H1 (cell line): Measurements from ENCODE around the gene CTNNA3. TPM values are rescaled to one million over a fixed set of nuclear protein-coding genes. Genes with fewer than 3 reads are reported as not detected.

Experiments used
- CTCF ChIA-PET: fragments of 300-600 bp; sonication (Branson Sonifier 250); formaldehyde crosslinking; loops from one replicate; lab custom pipeline; 2021; ENCODE audit not compliant: partially characterized antibody; lab: Charles Lee
- POLR2A ChIA-PET: fragments of 300-600 bp; sonication (Branson Sonifier 250); formaldehyde crosslinking; loops from one replicate; lab custom pipeline; 2021; ENCODE audit warnings: inconsistent platforms; ENCODE audit not compliant: partially characterized antibody; lab: Charles Lee
- DNase-seq, 2 experiments: peaks; one replicate each; pipeline versions ENCODE4 v3.0.0 to v3.0.0-alpha.2; 2010 to 2022; ENCODE audit warnings: low spot score in 2 of 2, low read depth in 1 of 2, mixed read lengths in 1 of 2
- FAIRE-seq: peaks from 2 replicates; lab custom pipeline; 2011; peaks lifted over from hg19 to GRCh38; lab: Jason Lieb, UNC
- H2AFZ ChIP-seq: 2 replicates; pipeline ENCODE4 v1.8.1; 2012; ENCODE audit warnings: low read length, inconsistent platforms
- H2AK5ac ChIP-seq: 2 replicates; pipeline ENCODE4 v1.6.1; 2013; ENCODE audit warnings: low read depth, low read length
- H2BK120ac ChIP-seq: replicated peaks from 2 replicates; pipeline ENCODE3; 2013; ENCODE audit warnings: low read depth, low read length, inconsistent platforms
- H2BK12ac ChIP-seq: 2 replicates; pipeline ENCODE4 v1.6.1; 2013; ENCODE audit warnings: low read depth, low read length
- H2BK15ac ChIP-seq: 2 replicates; pipeline ENCODE4 v1.6.1; 2013; ENCODE audit warnings: low read length
- H2BK20ac ChIP-seq: 2 replicates; pipeline ENCODE4 v1.6.1; 2013; ENCODE audit warnings: low read length
- H2BK5ac ChIP-seq: 2 replicates; pipeline ENCODE4 v1.6.1; 2013; ENCODE audit warnings: low read depth, low read length
- H3K14ac ChIP-seq: 2 replicates; pipeline ENCODE4 v1.6.1; 2013; ENCODE audit warnings: inconsistent platforms; ENCODE audit not compliant: insufficient read length
- H3K18ac ChIP-seq: 2 replicates; pipeline ENCODE4 v1.6.1; 2013; ENCODE audit warnings: low read length; ENCODE audit errors: extremely low read depth
- H3K23ac ChIP-seq: 2 replicates; pipeline ENCODE4 v1.6.1; 2013; ENCODE audit warnings: inconsistent platforms; ENCODE audit not compliant: insufficient read length
- H3K23me2 ChIP-seq: 2 replicates; pipeline ENCODE4 v1.6.1; 2013; ENCODE audit warnings: low read depth, low read length
- H3K27ac ChIP-seq: 2 replicates; pipeline ENCODE4 v1.6.1; 2011; ENCODE audit warnings: low read depth, low read length, inconsistent platforms
- H3K27me3 ChIP-seq, 4 experiments: replicated peaks in 1 of 4; 1 replicate in 1 of 4; 2 replicates in 3 of 4; pipeline versions ENCODE4 v1.6.1 to v1.8.1; 2011 to 2013; ENCODE audit warnings: low read length in 3 of 4, mild to moderate bottlenecking in 3 of 4, inconsistent platforms in 2 of 4, mixed read lengths in 2 of 4, moderate library complexity in 1 of 4; ENCODE audit not compliant: control insufficient read depth in 3 of 4, insufficient read depth in 3 of 4; ENCODE audit errors: extremely low read depth in 1 of 4
- H3K36me3 ChIP-seq, 4 experiments: 2 replicates each; pipeline versions ENCODE4 v1.6.1 to v1.8.1; 2011 to 2013; ENCODE audit warnings: mild to moderate bottlenecking in 4 of 4, low read length in 3 of 4, moderate library complexity in 2 of 4, control low read depth in 1 of 4, inconsistent platforms in 1 of 4; ENCODE audit not compliant: insufficient read depth in 4 of 4, control insufficient read depth in 2 of 4
- H3K4ac ChIP-seq: replicated peaks from 2 replicates; pipeline ENCODE3; 2013; ENCODE audit warnings: low read length, low read depth, mixed read lengths, inconsistent platforms; ENCODE audit not compliant: insufficient read length
- H3K4me1 ChIP-seq, 4 experiments: replicated peaks in 1 of 4; 1 replicate in 1 of 4; 2 replicates in 3 of 4; pipeline versions ENCODE4 v1.6.1 to v1.8.1; 2011 to 2013; ENCODE audit warnings: low read length in 3 of 4, inconsistent platforms in 2 of 4, mixed read lengths in 1 of 4; ENCODE audit not compliant: insufficient read depth in 4 of 4, control insufficient read depth in 3 of 4
- H3K4me2 ChIP-seq, 2 experiments: 2 replicates each; pipeline versions ENCODE4 v1.6.1 to v1.8.1; 2011 to 2013; ENCODE audit warnings: low read depth in 2 of 2, low read length in 2 of 2, control low read depth in 1 of 2, inconsistent platforms in 1 of 2, mild to moderate bottlenecking in 1 of 2; ENCODE audit not compliant: insufficient read depth in 1 of 2
- H3K4me3 ChIP-seq, 4 experiments: fragments of 200-600, 300-600 bp in 1 of 4; sonication (generic), shearing (Covaris generic), sonication (Bioruptor Twin) in 1 of 4; 2 replicates each; pipeline versions ENCODE4 v1.5.1 to v1.8.1; 2011 to 2016; ENCODE audit warnings: low read length in 4 of 4, low read depth in 3 of 4, control low read depth in 2 of 4, inconsistent platforms in 2 of 4, mild to moderate bottlenecking in 2 of 4, mixed read lengths in 1 of 4, moderate library complexity in 1 of 4; ENCODE audit not compliant: insufficient read depth in 2 of 4; ENCODE audit errors: extremely low read depth in 1 of 4
- H3K56ac ChIP-seq: replicated peaks from 2 replicates; pipeline ENCODE3; 2013; ENCODE audit warnings: low read depth, mild to moderate bottlenecking, mixed read lengths, low read length, inconsistent platforms; ENCODE audit not compliant: insufficient read length
- H3K79me1 ChIP-seq: 2 replicates; pipeline ENCODE4 v1.6.1; 2013; ENCODE audit warnings: low read depth, low read length, control low read depth
- H3K79me2 ChIP-seq, 2 experiments: 2 replicates each; pipeline versions ENCODE4 v1.6.1 to v1.8.1; 2012 to 2013; ENCODE audit warnings: low read length in 2 of 2, mild to moderate bottlenecking in 2 of 2, inconsistent platforms in 1 of 2; ENCODE audit not compliant: insufficient read depth in 2 of 2, control insufficient read depth in 1 of 2
- H3K9ac ChIP-seq, 4 experiments: replicated peaks in 1 of 4; 1 replicate in 1 of 4; 2 replicates in 3 of 4; pipeline versions ENCODE4 v1.6.1 to v1.8.1; 2011 to 2013; ENCODE audit warnings: low read depth in 3 of 4, low read length in 3 of 4, control low read depth in 2 of 4, mild to moderate bottlenecking in 2 of 4, moderate library complexity in 2 of 4, inconsistent platforms in 1 of 4; ENCODE audit errors: extremely low read depth in 1 of 4
- H3K9me3 ChIP-seq, 2 experiments: 2 replicates each; pipeline versions ENCODE4 v1.6.1 to v1.8.1; 2012 to 2013; ENCODE audit warnings: mild to moderate bottlenecking in 2 of 2, moderate library complexity in 2 of 2, control low read depth in 1 of 2, inconsistent platforms in 1 of 2, low read depth in 1 of 2, low read length in 1 of 2, mixed read lengths in 1 of 2; ENCODE audit not compliant: insufficient read depth in 2 of 2
- H4K20me1 ChIP-seq, 2 experiments: replicated peaks in 1 of 2; 2 replicates each; pipeline versions ENCODE3 to v1.8.1; 2011 to 2013; ENCODE audit warnings: inconsistent platforms in 2 of 2, low read length in 2 of 2, mild to moderate bottlenecking in 1 of 2; ENCODE audit not compliant: insufficient read depth in 2 of 2, control insufficient read depth in 1 of 2
- H4K5ac ChIP-seq: 2 replicates; pipeline ENCODE4 v1.6.1; 2013; ENCODE audit warnings: low read length, low read depth, mixed read lengths, inconsistent platforms; ENCODE audit not compliant: insufficient read length
- H4K8ac ChIP-seq: 2 replicates; pipeline ENCODE4 v1.8.0; 2013; ENCODE audit warnings: mild to moderate bottlenecking, moderate library complexity, low read length, inconsistent platforms; ENCODE audit not compliant: insufficient read depth; ENCODE audit errors: extremely low read depth
- H4K91ac ChIP-seq: replicated peaks from 2 replicates; pipeline ENCODE3; 2013; ENCODE audit warnings: low read length, mixed read lengths, inconsistent platforms; ENCODE audit not compliant: insufficient read length
- ASH2L ChIP-seq: fragments of 200-600, 300-600 bp; sonication (generic); IDR thresholded peaks from one replicate; pipeline ENCODE4 v1.7.1; 2017; ENCODE audit warnings: low read length
- CTBP2 ChIP-seq: IDR thresholded peaks from 2 replicates; pipeline ENCODE4 v1.7.0; 2011; ENCODE audit warnings: borderline replicate concordance, mild to moderate bottlenecking, moderate library complexity, mixed read lengths, low read length; ENCODE audit not compliant: insufficient read depth, insufficient read length
- FOSL1 ChIP-seq: IDR thresholded peaks from 2 replicates; pipeline ENCODE4 v1.6.1; 2011; ENCODE audit warnings: mild to moderate bottlenecking, low read depth, low read length, moderate library complexity; ENCODE audit not compliant: insufficient read depth
- JUND ChIP-seq: IDR thresholded peaks from 2 replicates; pipeline ENCODE4 v1.6.1; 2011; ENCODE audit warnings: mild to moderate bottlenecking, improper control_type of control experiment, low read length
- NRF1 ChIP-seq: IDR thresholded peaks from 2 replicates; pipeline ENCODE4 v1.6.1; 2011; ENCODE audit warnings: mild to moderate bottlenecking, low read depth, low read length, improper control_type of control experiment
- RFX5 ChIP-seq: IDR thresholded peaks from 2 replicates; pipeline ENCODE4 v1.6.1; 2011; ENCODE audit warnings: low read depth, low read length, improper control_type of control experiment, borderline replicate concordance
- WGBS, 2 experiments: shearing (Covaris generic) in 1 of 2; methylation state at CpG; one replicate each; pipeline versions ENCODE4 v1.1.6 to v1.1.7; 2013 to 2015; ENCODE audit warnings: low lambda C conversion rate in 2 of 2, mixed read lengths in 2 of 2, inconsistent platforms in 1 of 2, low coverage in 1 of 2, missing lambda C conversion rate in 1 of 2; ENCODE audit not compliant: insufficient replicate concordance in 2 of 2, insufficient coverage in 1 of 2, insufficient read length in 1 of 2; ENCODE audit errors: extremely low coverage in 1 of 2, missing lambda C conversion rate in 1 of 2; 5-methylcytosine and 5-hydroxymethylcytosine counted together
- polyA plus RNA-seq, 7 experiments: library from polyadenylated mRNA; depleted of rRNA in 3 of 7; stranded (reverse) in 5 of 7; unstranded in 2 of 7; fragments of >200 nt in 5 of 7; fragments of 200-250 nt in 2 of 7; gene quantifications; 1 replicate in 5 of 7; 2 replicates in 1 of 7; 4 replicates in 1 of 7; pipeline versions ENCODE4 v1.2.1 to v1.2.3, GENCODE V29; 2011 to 2013; ENCODE audit warnings: missing spikeins in 2 of 7, mixed read lengths in 2 of 7
- total RNA-seq: library from RNA; stranded (reverse); fragmentation: NEBNext Ultra II Directional; extraction: Animal tissue kit (Norgen Biotek cat#: 25700); gene quantifications from 2 replicates; pipeline ENCODE4 v1.2.1, GENCODE V29; 2021

CTNNA3 gene
- total and polyA plus RNA-seq, 2 of the 8 experiments (the other 6 are each of a cell fraction or from before 2014, with no cell fraction given), result 1.3 to 1.5 TPM

GRCh38 chr10:67151471-67151870 is 544.5 kb downstream of the CTNNA3 start:
- Histone ChIP-seq H3K27me3 (no peaks in the 10 kb centered on the region), H3K14ac (no peak overlapping the region), H3K4ac (no peak overlapping the region), H3K4me3 (no peak overlapping the region), H2BK15ac (no peak overlapping the region), H2AK5ac (no peak overlapping the region), H3K36me3 (no peaks in the 10 kb centered on the region), H4K5ac (no peak overlapping the region), H2BK12ac (no peak overlapping the region), H3K79me1 (no peaks in the 10 kb centered on the region), H3K4me1 (no peaks in the 10 kb centered on the region), H3K9ac (no peak overlapping the region), H3K4me2 (no peak overlapping the region), H3K23me2 (no peaks in the 10 kb centered on the region), H3K18ac (no peak overlapping the region), H3K79me2 (no peaks in the 10 kb centered on the region), H4K8ac (no peak overlapping the region), H2AFZ (no peak overlapping the region), H2BK5ac (no peak overlapping the region), H3K23ac (no peak overlapping the region), H3K56ac (no peak overlapping the region), H2BK20ac (no peak overlapping the region), H4K91ac (no peak overlapping the region), H3K9me3 (no peaks in the 10 kb centered on the region), H3K27ac (no peak overlapping the region), H2BK120ac (no peak overlapping the region), H4K20me1 (no peaks in the 10 kb centered on the region)
- CTCF ChIA-PET, result interaction anchor here (0.6 to 0.7 kb wide), 2 partner anchors 9 to 330 kb away, joined by 3 read pairs; no protein-coding TSS in a partner anchor
- DNase-seq (no peak), FAIRE-seq (no peak)
- WGBS, 2 experiments, result 93% methylated on average over 2 of the region's 2 CpGs; no CpG with 5 or more reads in 1 of the 2 experiments
- TF ChIP-seq JUND (no peak), FOSL1 (no peak), RFX5 (no peak), NRF1 (no peak), ASH2L (no peak), CTBP2 (no peak)
- POLR2A ChIA-PET, result no interaction called here
